T-helper 2 cell (primary cell): ENCODE data around the gene FASTKD2.

ENCODE experiments used
- DNase-seq, 5 experiments: peaks; one replicate each; pipeline versions ENCODE4 v3.0.0 to v3.0.0-alpha.2; 2012 to 2022

Gene FASTKD2

DNA sequence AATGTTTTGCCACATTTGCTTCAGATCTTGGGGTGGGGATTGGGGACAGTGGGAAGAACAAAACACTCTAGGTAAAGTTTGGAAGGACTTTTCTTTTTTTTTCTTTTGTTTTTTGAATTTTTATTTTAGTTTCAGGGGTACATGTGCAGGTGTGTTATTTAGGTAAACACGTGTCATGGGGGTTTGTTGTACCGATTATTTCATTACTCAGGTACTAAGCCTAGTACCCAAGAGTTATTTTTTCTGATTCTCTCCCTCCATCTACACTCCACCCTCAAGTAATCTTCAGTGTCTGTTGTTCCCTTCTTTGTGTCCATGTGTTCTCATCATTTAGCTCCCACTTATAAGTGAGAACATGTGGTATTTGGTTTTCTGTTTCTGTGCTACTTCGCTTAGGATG, 73.3 kb downstream of the FASTKD2 start:
- DNase-seq: no peak

DNA sequence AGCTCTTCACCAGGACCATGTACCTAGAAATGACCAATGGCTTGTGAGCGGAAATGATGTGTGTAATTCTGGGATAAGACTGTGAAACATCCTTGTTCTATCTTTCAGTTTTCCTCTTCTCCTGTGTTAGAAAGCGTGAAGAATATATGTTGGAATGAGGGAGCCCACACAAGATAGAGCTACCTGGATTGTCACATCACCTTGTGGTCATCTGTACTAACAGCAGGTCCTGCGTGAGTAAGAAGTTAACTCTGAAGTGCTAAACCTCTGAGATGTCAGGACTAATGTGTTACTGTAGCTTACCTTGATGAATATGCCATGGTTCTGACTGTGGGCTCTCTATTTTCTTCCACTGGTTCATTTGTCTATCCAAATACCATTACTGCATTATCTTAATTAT, 75.6 kb downstream of the FASTKD2 start:
- DNase-seq: no peak
